Urinary bladder (tissue), 4 donors: ENCODE data around the gene MAN2C1. TPM values are rescaled to one million over a fixed set of nuclear protein-coding genes. Genes with fewer than 3 reads are reported as not detected.
"Not testable (repeated sequence)": the region's sequence is repeated elsewhere in the genome, so short reads cannot be mapped to it uniquely, and the experiment has no call there.

Source experiments
- DNase-seq: peaks from one replicate; pipeline ENCODE4 v3.0.0-alpha.2; 2015; ENCODE audit errors: extremely low spot score
- H3K27ac ChIP-seq: one replicate; pipeline ENCODE4 v1.5.1; 2013; ENCODE audit warnings: low read depth, mild to moderate bottlenecking, moderate library complexity
- H3K36me3 ChIP-seq: one replicate; pipeline ENCODE4 v1.6.1; 2013; ENCODE audit warnings: mild to moderate bottlenecking, moderate library complexity; ENCODE audit not compliant: insufficient read depth
- H3K4me1 ChIP-seq: one replicate; pipeline ENCODE4 v1.6.1; 2013; ENCODE audit warnings: mild to moderate bottlenecking, moderate library complexity; ENCODE audit not compliant: insufficient read depth
- H3K4me3 ChIP-seq: one replicate; pipeline ENCODE4 v1.5.1; 2013; ENCODE audit warnings: low read depth, low read length
- WGBS: extraction: QIAGEN DNeasy Blood & Tissue Kit; methylation state at CpG from one replicate; pipeline ENCODE4 v1.1.7; 2013; 5-methylcytosine and 5-hydroxymethylcytosine counted together
- polyA plus RNA-seq: library from polyadenylated mRNA; stranded (reverse); fragments of 200-250 nt; gene quantifications from one replicate; pipeline ENCODE4 v1.2.3, GENCODE V29; 2013
- total RNA-seq: library from RNA; depleted of rRNA; stranded (reverse); fragments of >200 nt; gene quantifications from one replicate; pipeline ENCODE4 v1.2.3, GENCODE V29; 2014
- donor health status: healthy with polysubstance abuse.
- donor health status: healthy.

MAN2C1 gene
- total and polyA plus RNA-seq, 2 donors: 78.2 to 113 TPM

- H3K4me1 ChIP-seq: no peaks in the 10 kb centered on the region
- 32% methylated on average over 20 of the region's 20 CpGs for WGBS
- H3K36me3 ChIP-seq: no peaks in the 10 kb centered on the region
- H3K27ac ChIP-seq: no peak within 1 kb of the TSS
- H3K4me3 ChIP-seq: peak within 1 kb of the TSS; percentile 72
- DNase-seq: no peak
Measured at GRCh38 chr15:75346796-75347221, 21.6 kb downstream of the MAN2C1 start, which contains the start of gene NEIL1. TSS of gene NEIL1 (plus strand) at chr15:75347039. CDS start at chr15:75348906, 1,867 bp downstream.

- 48% methylated on average over 8 of the region's 8 CpGs for WGBS
- not testable (repeated sequence) for H3K4me1 ChIP-seq, H3K36me3 ChIP-seq, H3K4me3 ChIP-seq, H3K27ac ChIP-seq, DNase-seq
Measured at GRCh38 chr15:75343953-75344352, 24.5 kb downstream of the MAN2C1 start.

GRCh38 chr15:75342221-75342620 lies 26.2 kb downstream of the MAN2C1 start:
- no peak overlapping the region for H3K4me3 ChIP-seq
- no peak overlapping the region for H3K27ac ChIP-seq
- WGBS: 83% methylated on average over 6 of the region's 6 CpGs
- DNase-seq: no peak
- no peaks in the 10 kb centered on the region for H3K4me1 ChIP-seq
- no peaks in the 10 kb centered on the region for H3K36me3 ChIP-seq

- Histone ChIP-seq H3K4me1 (no peaks in the 10 kb centered on the region), H3K36me3 (no peaks in the 10 kb centered on the region), H3K27ac (no peak overlapping the region), H3K4me3 (no peak overlapping the region)
- 94% methylated on average over 13 of the region's 13 CpGs for WGBS
- DNase-seq: no peak
Measured at GRCh38 chr15:75339531-75340240, 28.7 kb downstream of the MAN2C1 start.

GRCh38 chr15:75338661-75339240 lies 29.7 kb downstream of the MAN2C1 start:
- no peak for DNase-seq
- no peaks in the 10 kb centered on the region for H3K4me1 ChIP-seq

GRCh38 chr15:75335705-75336355 lies 32.6 kb downstream of the MAN2C1 start, which contains the start of gene COMMD4:
TSS of gene COMMD4 (plus strand) at chr15:75336063. CDS start at chr15:75336090, 27 bp downstream.
- peak within 1 kb of the TSS; percentile 81 for H3K4me3 ChIP-seq
- no peaks in the 10 kb centered on the region for H3K4me1 ChIP-seq
- peak within 1 kb of the TSS; percentile 47 for H3K27ac ChIP-seq
- DNase-seq: peak; percentile 91
- WGBS: 1% methylated on average over 42 of the region's 42 CpGs
- H3K36me3 ChIP-seq: no peaks in the 10 kb centered on the region

More at GRCh38 chr15:75338661-75339240, 29.7 kb downstream of the MAN2C1 start:
- no peaks in the 10 kb centered on the region for H3K36me3 ChIP-seq
- no peak overlapping the region for H3K27ac ChIP-seq
- whole genome bisulfite sequencing: 86% methylated on average over 11 of the region's 11 CpGs
- no peak overlapping the region for H3K4me3 ChIP-seq

GRCh38 chr15:75335313-75335704 lies 33.1 kb downstream of the MAN2C1 start:
- WGBS: 37% methylated on average over 3 of the region's 3 CpGs
- H3K27ac ChIP-seq: no peak overlapping the region

GRCh38 chr15:75333654-75334419 lies 34.6 kb downstream of the MAN2C1 start:
- DNase-seq, H3K4me1 ChIP-seq, H3K36me3 ChIP-seq, H3K4me3 ChIP-seq, H3K27ac ChIP-seq: not testable (repeated sequence)
- 90% methylated on average over 15 of the region's 15 CpGs for WGBS

More at GRCh38 chr15:75335313-75335704, 33.1 kb downstream of the MAN2C1 start:
- DNase-seq: no peak
- Histone ChIP-seq H3K36me3 (no peaks in the 10 kb centered on the region), H3K4me1 (no peaks in the 10 kb centered on the region), H3K4me3 (no peak overlapping the region)

- H3K4me1 ChIP-seq, DNase-seq, H3K4me3 ChIP-seq, H3K27ac ChIP-seq, H3K36me3 ChIP-seq: not testable (repeated sequence)
- WGBS: 69% methylated on average over 7 of the region's 7 CpGs
Measured at GRCh38 chr15:75332093-75332492, 36.3 kb downstream of the MAN2C1 start.

GRCh38 chr15:75329571-75329970 lies 38.8 kb downstream of the MAN2C1 start:
- 91% methylated on average over 2 of the region's 2 CpGs for WGBS

GRCh38 chr15:75328493-75329314 lies 39.7 kb downstream of the MAN2C1 start:
- no peaks in the 10 kb centered on the region for H3K4me1 ChIP-seq
- H3K27ac ChIP-seq: no peak overlapping the region
- no peaks in the 10 kb centered on the region for H3K36me3 ChIP-seq
- DNase-seq: no peak
- WGBS: 66% methylated on average over 10 of the region's 10 CpGs
- H3K4me3 ChIP-seq: no peak overlapping the region

More at GRCh38 chr15:75329571-75329970, 38.8 kb downstream of the MAN2C1 start:
- Histone ChIP-seq H3K4me3 (no peak overlapping the region), H3K27ac (no peak overlapping the region), H3K4me1 (no peaks in the 10 kb centered on the region), H3K36me3 (no peaks in the 10 kb centered on the region)
- DNase-seq: no peak

GRCh38 chr15:75327491-75327890 lies 40.9 kb downstream of the MAN2C1 start:
- no peak overlapping the region for H3K4me3 ChIP-seq
- no peak for DNase-seq
- H3K36me3 ChIP-seq: no peaks in the 10 kb centered on the region
- H3K4me1 ChIP-seq: no peaks in the 10 kb centered on the region
- WGBS: 81% methylated on average over 3 of the region's 3 CpGs
- no peak overlapping the region for H3K27ac ChIP-seq
